ENCODE results near the gene RYR1.

DNA sequence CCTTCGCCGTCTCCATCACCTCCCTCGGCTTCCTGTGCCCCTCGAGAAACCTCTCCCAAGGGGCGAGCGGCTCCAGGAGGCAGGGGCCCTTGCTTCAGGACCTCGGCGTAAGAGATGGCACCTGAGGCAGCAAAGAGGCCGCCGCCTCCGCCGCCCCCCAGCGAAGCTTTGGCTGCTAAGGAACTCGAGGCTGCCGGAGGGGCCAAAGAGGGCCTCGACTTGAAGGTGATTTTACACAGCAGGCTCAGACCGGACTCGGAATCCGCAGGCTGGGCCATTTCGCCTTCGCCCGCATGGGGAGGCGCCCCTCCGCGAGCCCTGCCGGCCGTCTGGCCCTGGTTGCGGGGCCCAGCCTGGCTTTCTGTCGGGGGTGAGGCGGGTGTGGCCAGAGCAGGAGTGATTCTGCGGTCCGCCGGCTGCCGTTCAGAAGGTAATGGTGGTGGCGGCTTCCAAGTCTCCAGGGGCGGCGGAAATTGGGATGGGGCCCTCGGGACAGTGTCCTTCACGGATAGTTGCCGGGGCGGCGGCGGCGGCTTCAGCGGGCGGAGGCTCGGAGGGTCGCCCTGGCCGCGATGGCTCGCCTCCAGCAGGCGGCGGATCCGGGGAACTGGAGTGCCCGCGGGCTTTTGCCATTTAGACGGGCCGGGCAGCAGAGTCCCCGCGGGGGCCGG lies 47.1 kb upstream of the RYR1 start:
- TF ChIP-seq EZH2 (IDR thresholded peaks at IDR 0.05; ENCODE audit: insufficient read depth, poor library complexity, severe bottlenecking) (no peak), EZH2phosphoT487 (IDR thresholded peaks at IDR 0.05; ENCODE audit: insufficient read depth, low read depth) (no peak)

All from GM23248 (cell line).